Fibroblast of villous mesenchyme (primary cell): ENCODE data around the gene S100B. TPM values are rescaled to one million over a fixed set of nuclear protein-coding genes. Genes with fewer than 3 reads are reported as not detected.

Experiments used
- DNase-seq: peaks from one replicate; pipeline ENCODE4 v3.0.0-alpha.2; 2010; ENCODE audit warnings: low read depth
- H3K4me3 ChIP-seq: 2 replicates; pipeline ENCODE4 v1.5.1; 2011; ENCODE audit warnings: low read depth, mild to moderate bottlenecking, low read length
- total RNA-seq: library from RNA; depleted of rRNA; stranded (reverse); fragments of >200 nt; gene quantifications from 2 replicates; pipeline ENCODE4 v1.2.3, GENCODE V29; 2012
- TF ChIP-seq, protein P1 (sequence below): IDR thresholded peaks from 2 replicates; pipeline ENCODE4 v1.5.1; 2012; ENCODE audit warnings: low read depth, mild to moderate bottlenecking, low read length; ENCODE audit not compliant: insufficient read depth

Gene S100B
- total RNA-seq, 1 donor: not detected

DNA sequence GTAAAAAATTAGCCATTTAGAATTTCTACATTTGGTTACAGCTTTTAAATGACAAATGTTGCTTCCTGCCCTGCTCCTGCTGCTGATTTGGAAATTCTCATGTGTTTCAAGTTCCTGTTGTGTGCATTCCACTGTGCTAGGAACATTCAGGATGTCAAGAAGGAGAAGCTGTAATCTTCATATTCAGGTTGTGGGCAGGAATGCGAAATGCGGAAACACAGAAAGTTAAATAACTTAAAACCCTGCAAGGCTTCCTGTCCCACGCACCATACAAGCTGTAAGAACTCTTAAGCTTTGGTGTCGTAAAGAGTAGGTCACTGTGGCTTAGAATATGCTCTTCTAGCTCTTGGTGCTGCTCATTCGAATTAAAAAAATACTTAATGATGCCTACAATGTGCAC lies 52.6 kb downstream of the S100B start:
- DNase-seq: no peak
- no peak overlapping the region for H3K4me3 ChIP-seq
- TF ChIP-seq, protein P1, sequence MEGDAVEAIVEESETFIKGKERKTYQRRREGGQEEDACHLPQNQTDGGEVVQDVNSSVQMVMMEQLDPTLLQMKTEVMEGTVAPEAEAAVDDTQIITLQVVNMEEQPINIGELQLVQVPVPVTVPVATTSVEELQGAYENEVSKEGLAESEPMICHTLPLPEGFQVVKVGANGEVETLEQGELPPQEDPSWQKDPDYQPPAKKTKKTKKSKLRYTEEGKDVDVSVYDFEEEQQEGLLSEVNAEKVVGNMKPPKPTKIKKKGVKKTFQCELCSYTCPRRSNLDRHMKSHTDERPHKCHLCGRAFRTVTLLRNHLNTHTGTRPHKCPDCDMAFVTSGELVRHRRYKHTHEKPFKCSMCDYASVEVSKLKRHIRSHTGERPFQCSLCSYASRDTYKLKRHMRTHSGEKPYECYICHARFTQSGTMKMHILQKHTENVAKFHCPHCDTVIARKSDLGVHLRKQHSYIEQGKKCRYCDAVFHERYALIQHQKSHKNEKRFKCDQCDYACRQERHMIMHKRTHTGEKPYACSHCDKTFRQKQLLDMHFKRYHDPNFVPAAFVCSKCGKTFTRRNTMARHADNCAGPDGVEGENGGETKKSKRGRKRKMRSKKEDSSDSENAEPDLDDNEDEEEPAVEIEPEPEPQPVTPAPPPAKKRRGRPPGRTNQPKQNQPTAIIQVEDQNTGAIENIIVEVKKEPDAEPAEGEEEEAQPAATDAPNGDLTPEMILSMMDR: no peak

DNA sequence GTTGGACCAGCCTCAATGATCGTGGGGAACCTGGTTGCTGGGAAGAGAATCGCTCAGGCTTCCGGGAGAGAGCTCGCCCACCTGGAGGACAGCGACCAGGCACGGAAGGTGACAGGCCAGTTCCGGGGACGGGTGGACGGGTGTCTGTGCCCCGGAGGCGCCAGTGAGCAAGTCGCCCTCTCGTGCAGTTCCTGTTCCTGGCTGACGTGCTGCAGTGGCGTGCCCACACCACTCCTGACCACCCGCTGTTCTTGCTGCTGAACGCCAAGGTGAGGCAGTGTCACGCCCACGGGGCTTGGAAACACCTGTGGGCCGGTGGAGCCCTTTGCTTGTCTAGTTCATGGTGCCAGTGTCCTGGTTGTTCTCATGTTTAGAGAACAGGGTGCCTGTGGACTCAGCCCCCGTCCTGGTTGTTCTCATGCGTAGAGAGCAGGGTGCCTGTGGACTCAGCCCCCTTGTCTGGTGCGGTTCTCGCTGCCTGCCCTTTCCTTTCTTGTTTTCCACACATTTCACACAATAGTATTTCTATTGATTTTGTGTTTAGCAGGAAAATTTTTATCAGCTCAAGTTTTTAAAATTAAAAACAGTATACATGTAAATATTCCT lies 53.1 kb downstream of the S100B start:
- DNase-seq: no peak
- TF ChIP-seq, protein P1: no peak
- H3K4me3 ChIP-seq: no peak overlapping the region

DNA sequence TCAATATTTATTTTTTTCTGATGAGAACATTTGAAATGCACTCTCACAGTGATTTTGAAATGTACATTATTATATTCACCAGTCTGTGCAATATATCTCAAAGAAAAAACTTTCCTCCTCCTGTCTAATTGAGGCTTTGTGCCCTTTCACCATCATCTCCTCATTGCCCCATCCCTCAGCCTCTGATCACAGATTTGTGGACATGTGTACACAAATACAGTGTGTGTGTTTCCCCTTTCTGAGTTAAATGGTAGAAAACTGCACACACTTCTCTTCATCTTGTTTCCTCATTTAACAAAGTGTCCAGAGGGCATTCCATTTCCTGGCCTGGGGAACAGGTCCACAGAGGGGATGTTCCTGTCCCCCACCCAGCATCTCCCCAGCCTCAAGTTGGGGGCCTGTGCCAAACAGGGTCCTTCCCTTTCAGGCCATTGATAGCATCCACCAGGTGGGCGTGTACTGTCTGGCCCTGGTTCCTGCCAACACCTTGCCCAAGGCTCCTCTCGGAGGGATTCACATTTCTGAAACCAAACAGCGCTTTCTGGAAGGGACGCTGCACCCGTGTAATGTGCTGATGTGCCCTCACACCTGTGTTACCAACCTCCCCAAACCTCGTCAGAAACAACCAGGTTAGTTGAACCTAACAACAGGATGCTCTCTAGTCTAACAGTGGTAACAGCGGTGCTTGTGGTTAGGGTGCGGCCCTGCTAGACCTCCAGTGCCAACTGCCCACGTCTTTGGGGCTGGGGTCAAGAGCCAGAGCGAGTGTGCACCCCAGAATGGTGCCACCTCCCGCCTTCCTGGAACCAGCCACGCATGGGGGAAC lies 54.6 kb downstream of the S100B start:
- TF ChIP-seq, protein P1: no peak
- no peak overlapping the region for H3K4me3 ChIP-seq
- no peak for DNase-seq

DNA sequence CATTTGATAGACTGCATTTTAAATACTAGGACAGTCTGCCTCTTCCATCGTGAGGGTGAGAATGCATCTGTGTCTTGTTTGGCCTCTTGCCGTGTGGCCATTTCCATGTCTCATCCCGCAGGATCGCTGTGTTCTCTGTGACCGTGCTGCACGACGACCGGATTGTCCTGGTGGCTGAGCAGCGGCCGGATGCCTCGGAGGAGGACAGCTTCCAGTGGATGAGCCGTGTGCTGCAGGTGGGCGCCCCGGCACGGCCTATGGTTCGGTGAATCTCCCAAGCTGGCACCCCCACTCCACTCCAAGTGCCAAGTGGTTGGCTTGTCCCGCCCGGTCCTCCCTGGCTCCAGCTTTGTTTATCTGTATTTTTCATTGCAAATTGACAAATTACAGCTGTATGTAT lies 55.2 kb downstream of the S100B start:
- TF ChIP-seq, protein P1: no peak
- DNase-seq: no peak
- no peak overlapping the region for H3K4me3 ChIP-seq

Other genes starting within 250 kb of the S100B start
- gene DIP2A, start 146.2 kb downstream of the S100B start, total RNA-seq: 25.1 and 32.0 TPM in 2 replicates
- 120 and 164 TPM in 2 replicates for gene PRMT2, start 30.6 kb upstream of the S100B start, total RNA-seq